GM10248 (cell line): Measurements from ENCODE around the gene BICRAL.
"Not testable (repeated sequence)": the region's sequence is repeated elsewhere in the genome, so short reads cannot be mapped to it uniquely, and the experiment has no call there.

Experiments used
- CTCF ChIA-PET: fragments of 300-600 bp; sonication (Branson Sonifier 250); formaldehyde crosslinking; extraction: SDS; loops from one replicate; lab custom pipeline; 2021; ENCODE audit warnings: antibody characterized with exemption; lab: Yijun Ruan, JAX
- POLR2A ChIA-PET: fragments of 350-650 bp; sonication (Branson Sonifier 250); formaldehyde crosslinking; extraction: SDS; loops from one replicate; lab custom pipeline; 2020; ENCODE audit warnings: antibody characterized with exemption; lab: Yijun Ruan, JAX
- DNase-seq: peaks from one replicate; pipeline ENCODE4 v3.0.0; 2012; ENCODE audit errors: extremely low spot score
- TF ChIP-seq, protein P1 (sequence below): IDR thresholded peaks from 2 replicates; pipeline ENCODE4 v1.5.1; 2012; ENCODE audit warnings: mild to moderate bottlenecking, low read depth; ENCODE audit errors: extremely low read depth, missing control alignments, control extremely low read depth

The BICRAL gene

DNA sequence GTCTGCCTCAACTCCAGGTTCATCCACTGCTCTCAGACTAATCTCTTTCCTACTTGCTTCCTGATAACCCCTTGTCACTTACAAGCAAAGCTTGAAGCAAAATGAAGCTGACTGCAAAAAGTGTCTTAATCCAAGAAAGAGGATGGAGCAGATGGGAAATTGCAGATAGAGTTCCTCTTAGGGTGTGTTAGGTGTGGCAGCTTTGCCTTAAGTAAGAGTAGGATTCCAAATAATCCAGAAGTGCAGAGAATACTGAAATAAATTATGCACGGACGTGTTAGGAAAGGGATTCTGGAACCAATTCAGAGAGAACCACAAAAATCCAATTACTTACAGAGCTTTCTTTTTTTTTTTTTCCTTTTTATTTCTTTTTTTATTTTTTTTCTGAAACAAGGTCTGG is 91.5 kb downstream of the BICRAL start:
- DNase-seq = no peak
- ChIA-PET POLR2A (no interaction called here), CTCF (interaction anchor here (0.9 to 1.4 kb wide), 4 partner anchors 26 to 211 kb away, joined by 3 read pairs; no protein-coding TSS in a partner anchor)
- TF ChIP-seq, protein P1, sequence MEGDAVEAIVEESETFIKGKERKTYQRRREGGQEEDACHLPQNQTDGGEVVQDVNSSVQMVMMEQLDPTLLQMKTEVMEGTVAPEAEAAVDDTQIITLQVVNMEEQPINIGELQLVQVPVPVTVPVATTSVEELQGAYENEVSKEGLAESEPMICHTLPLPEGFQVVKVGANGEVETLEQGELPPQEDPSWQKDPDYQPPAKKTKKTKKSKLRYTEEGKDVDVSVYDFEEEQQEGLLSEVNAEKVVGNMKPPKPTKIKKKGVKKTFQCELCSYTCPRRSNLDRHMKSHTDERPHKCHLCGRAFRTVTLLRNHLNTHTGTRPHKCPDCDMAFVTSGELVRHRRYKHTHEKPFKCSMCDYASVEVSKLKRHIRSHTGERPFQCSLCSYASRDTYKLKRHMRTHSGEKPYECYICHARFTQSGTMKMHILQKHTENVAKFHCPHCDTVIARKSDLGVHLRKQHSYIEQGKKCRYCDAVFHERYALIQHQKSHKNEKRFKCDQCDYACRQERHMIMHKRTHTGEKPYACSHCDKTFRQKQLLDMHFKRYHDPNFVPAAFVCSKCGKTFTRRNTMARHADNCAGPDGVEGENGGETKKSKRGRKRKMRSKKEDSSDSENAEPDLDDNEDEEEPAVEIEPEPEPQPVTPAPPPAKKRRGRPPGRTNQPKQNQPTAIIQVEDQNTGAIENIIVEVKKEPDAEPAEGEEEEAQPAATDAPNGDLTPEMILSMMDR = no peak

DNA sequence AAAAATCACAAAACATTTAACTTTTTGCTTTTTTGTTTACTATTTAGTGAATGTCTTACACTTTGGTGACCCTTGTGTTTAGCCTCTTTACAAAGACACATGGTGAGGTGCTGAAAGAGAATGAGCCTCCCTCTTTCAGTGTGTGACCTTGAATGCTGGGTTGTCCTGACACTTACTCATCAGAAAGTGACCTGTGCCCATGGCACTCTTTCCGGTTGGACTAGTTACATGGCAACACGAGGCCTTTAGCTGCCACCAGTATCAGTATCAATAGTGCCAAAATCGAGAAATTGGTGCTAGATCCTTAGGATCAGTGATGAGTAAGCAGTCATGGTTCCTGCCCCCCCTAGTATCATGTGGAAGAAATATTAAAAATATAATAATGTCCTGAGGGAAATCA is 95.8 kb downstream of the BICRAL start:
- TF ChIP-seq, protein P1 = no peak
- POLR2A ChIA-PET = no interaction called here
- DNase-seq = no peak

DNA sequence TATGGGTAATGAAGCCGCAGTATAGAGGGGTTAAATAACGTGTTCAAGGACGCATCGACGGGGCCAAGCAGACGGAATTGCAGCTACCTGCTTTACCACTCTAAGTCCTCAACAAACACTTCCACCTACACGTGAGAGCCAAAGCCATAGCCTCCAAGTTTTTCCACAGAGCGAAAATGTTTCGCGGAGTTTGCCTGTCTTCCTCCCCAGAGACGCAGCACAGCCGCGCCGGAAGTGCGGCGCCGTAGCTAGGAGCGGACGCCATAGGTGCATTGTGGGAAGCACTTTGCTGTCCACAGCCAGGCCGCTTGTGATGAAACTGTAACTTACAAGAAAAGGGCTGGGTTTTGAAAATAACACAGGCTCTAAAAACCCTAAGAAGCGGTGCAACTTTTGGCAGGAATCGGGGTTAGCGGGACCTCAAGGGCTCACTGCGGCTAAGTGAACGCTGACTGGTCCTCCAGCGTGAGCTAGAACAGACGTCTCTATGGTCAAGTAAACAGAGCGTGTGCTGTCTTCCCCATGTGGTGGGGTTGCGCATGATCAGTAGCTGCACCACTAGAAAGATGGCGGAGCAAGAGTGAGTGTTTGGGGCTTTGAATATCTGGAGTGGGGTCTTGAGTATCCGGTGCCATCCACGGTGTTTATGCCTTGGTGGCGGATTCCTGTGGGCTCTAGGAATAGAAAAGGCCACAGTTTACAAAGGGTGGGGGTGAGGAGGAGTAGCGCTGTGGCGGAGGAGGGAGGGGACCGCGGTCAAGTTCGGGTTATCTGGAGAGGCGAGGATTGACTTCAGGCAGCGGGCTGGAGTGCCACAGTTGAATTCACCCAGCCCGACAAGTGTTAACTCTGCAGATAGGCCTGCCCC is 97.8 kb downstream of the BICRAL start, which contains the start of gene RPL7L1:
Gene RPL7L1 (plus strand): TSS at position 245 of the 868 bp plus-strand sequence. CDS start 295 bp downstream, at position 540.
- ChIA-PET POLR2A (interaction anchor here (0.5 to 1.2 kb wide), 5 partner anchors 9 to 656 kb away, joined by 3 to 4 read pairs (median 3); partner anchors contain the start of gene TBCC), CTCF (interaction anchor here (0.8 to 4.9 kb wide), 6 partner anchors 11 to 332 kb away, joined by 3 to 34 read pairs (median 4); no protein-coding TSS in a partner anchor)

More for the DNA sequence above, 95.8 kb downstream of the BICRAL start:
- CTCF ChIA-PET = interaction anchor here (0.6 to 4.9 kb wide), 13 partner anchors 8 to 317 kb away, joined by 3 to 34 read pairs (median 3); no protein-coding TSS in a partner anchor

DNA sequence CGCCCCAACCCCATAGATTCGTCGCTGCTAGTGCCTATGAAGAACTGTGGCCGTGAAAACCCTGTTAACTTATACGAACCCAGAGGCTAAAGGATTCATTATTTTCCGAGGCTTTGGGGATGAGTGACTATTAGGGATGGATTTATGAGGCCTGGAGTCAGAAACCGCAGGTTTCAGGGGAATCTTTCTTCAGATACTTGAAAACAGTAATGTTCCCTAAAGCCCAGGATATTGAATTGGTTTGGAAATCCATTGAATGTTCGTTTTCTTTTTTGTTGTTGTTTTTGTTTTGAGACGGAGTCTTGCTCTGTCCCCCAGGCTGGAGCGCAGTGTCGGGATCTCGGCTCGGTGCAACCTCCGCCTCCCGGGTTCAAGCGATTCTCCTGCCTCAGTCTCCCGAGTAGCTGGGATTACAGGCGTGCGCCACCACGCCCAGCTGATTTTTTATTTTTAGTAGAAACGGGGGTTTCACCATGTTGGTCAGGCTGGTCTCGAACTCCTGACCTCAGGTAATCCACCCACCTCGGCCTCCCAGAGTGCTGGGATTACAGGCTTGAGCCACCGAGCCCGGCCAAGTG is 98.5 kb downstream of the BICRAL start:
- POLR2A ChIA-PET = interaction anchor here (0.5 to 1.2 kb wide), 4 partner anchors 8 to 656 kb away, joined by 3 read pairs; partner anchors contain the start of gene TBCC
- CTCF ChIA-PET = interaction anchor here (1.3 to 4.9 kb wide), 6 partner anchors 11 to 333 kb away, joined by 3 to 34 read pairs (median 4); a partner anchor contains a TSS
- DNase-seq = not testable (repeated sequence)

More for the DNA sequence above, 97.8 kb downstream of the BICRAL start, which contains the start of gene RPL7L1:
- TF ChIP-seq, protein P1 = no peak
- DNase-seq = peak; percentile 83

DNA sequence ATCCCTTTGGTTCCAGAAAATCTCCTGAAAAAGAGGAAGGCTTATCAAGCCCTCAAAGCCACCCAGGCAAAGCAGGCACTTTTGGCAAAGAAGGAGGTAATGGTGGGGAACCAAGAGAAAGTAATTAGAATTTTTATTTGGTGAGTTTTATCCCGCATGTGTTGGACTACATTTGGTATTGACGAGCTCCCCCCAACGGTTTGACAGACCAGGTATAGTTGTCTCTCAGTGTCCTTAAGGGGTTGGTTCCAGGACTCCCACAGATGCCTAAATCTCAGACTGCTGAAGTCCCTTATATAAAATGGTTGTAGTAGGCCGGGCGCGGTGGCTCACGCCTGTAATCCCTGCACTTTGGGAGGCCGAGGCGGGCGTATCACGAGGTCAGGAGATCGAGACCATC is 99.0 kb downstream of the BICRAL start:
- POLR2A ChIA-PET = interaction anchor here (0.7 kb wide), 1 partner anchor 135 kb away, joined by 3 read pairs; the partner anchor contains the start of gene TBCC
- DNase-seq = not testable (repeated sequence)
- CTCF ChIA-PET = interaction anchor here (1.7 to 3.2 kb wide), 2 partner anchors 10 to 154 kb away, joined by 4 to 13 read pairs; a partner anchor contains a TSS

DNA sequence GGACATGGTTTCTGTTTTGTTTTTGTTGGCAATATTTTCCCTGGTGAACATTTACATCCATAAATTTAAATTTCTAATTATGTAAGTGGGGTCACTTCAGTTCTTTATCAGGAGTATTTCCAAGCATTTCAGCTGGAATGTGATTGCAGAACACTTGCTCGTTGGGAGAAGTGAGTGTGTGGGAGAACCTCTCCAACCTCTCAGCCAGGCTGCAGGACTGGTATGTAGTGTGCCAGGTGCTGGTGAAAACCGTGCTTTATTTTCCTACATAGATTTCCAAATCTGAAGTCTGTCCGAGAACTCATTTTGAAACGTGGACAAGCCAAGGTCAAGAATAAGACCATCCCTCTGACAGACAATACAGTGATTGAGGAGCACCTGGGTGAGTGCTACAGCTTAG is 103.8 kb downstream of the BICRAL start:
- TF ChIP-seq, protein P1 = no peak
- ChIA-PET POLR2A (interaction anchor here (0.7 kb wide), 1 partner anchor 307 kb away, joined by 3 read pairs; no protein-coding TSS in a partner anchor), CTCF (interaction anchor here (2.0 kb wide), 1 partner anchor 8 kb away, joined by 7 read pairs; no protein-coding TSS in a partner anchor)
- no peak for DNase-seq

DNA sequence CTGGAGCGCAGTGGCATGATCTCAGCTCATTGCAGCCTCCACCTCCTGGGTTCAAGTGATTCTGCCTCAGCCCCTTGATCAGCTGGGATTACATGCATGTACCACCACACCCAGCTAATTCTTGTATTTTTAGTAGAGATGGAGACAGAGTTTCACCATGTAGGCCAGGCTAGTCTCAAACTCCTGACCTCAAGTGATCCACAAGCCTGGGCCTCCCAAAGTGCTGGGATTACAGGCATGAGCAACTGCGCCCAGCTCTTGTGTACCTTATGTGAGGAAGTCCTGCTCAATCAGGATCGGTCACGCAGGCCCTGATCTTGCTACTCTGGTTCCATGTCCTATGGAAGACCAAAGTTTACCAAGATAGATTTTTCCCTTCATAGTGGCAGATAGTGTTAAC is 106.3 kb downstream of the BICRAL start:
- POLR2A ChIA-PET = interaction anchor here (0.6 kb wide), 1 partner anchor 58 kb away, joined by 4 read pairs; no protein-coding TSS in a partner anchor
- DNase-seq, CTCF ChIA-PET: not testable (repeated sequence)
